Measurements from ENCODE around the gene CCDC81.

The CCDC81 gene

GRCh38 chr11:86447763-86448480 lies 73.2 kb downstream of the CCDC81 start:
- in situ Hi-C loops (cut with MboI; ENCODE audit: low sequenced_read_pairs, unreplicated experiment): no loop called here
- no peak for DNase-seq (ENCODE audit: low spot score)
- TF ChIP-seq, protein P1, sequence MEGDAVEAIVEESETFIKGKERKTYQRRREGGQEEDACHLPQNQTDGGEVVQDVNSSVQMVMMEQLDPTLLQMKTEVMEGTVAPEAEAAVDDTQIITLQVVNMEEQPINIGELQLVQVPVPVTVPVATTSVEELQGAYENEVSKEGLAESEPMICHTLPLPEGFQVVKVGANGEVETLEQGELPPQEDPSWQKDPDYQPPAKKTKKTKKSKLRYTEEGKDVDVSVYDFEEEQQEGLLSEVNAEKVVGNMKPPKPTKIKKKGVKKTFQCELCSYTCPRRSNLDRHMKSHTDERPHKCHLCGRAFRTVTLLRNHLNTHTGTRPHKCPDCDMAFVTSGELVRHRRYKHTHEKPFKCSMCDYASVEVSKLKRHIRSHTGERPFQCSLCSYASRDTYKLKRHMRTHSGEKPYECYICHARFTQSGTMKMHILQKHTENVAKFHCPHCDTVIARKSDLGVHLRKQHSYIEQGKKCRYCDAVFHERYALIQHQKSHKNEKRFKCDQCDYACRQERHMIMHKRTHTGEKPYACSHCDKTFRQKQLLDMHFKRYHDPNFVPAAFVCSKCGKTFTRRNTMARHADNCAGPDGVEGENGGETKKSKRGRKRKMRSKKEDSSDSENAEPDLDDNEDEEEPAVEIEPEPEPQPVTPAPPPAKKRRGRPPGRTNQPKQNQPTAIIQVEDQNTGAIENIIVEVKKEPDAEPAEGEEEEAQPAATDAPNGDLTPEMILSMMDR (IDR thresholded peaks at IDR 0.05; ENCODE audit: borderline replicate concordance, control extremely low read depth, extremely low read depth, insufficient read depth, missing control alignments): no peak

GRCh38 chr11:86449993-86450629 lies 75.4 kb downstream of the CCDC81 start:
- TF ChIP-seq, protein P1 (IDR thresholded peaks at IDR 0.05; ENCODE audit: borderline replicate concordance, control extremely low read depth, extremely low read depth, insufficient read depth, missing control alignments): no peak
- in situ Hi-C loops (cut with MboI; ENCODE audit: low sequenced_read_pairs, unreplicated experiment): no loop called here
- no peak for DNase-seq (ENCODE audit: low spot score)

DNA sequence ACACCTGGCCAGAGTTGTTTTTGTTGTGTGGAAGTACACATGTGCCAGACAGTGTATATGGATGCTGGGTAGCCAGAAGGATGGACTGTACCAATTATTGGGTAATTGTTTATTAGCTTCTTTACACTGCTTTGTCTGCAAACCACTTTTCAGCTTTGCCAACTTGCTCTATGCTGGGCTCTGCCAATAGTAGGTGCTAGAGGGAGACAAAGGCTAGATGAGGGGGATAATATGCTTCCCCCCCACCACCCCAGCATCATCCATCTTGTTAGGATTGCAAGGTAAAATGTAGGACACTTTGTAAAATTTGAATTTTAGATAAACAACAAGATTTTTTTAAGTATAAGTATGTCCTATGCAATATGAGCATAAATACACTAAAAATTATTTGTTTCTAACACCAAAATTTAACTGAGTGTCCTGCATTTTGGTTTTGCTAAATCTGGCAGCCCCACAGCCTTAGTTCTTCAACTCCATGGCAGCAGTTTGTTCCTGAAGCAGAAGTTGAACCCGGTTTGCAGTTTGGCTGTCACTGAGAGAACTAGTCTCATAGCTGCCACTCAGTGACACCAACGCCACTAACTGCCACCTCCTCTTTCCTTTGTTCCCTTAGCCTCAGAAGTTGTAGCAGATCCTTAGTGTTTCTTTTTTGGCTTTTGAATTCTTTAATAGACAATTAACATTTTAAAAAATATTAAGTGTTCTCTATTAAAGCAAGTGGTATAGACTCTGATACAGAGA lies 78.8 kb downstream of the CCDC81 start:
- TF ChIP-seq, protein P1 (IDR thresholded peaks at IDR 0.05; ENCODE audit: borderline replicate concordance, control extremely low read depth, extremely low read depth, insufficient read depth, missing control alignments): no peak
- no peak for DNase-seq (ENCODE audit: low spot score)
- in situ Hi-C loops (cut with MboI; ENCODE audit: low sequenced_read_pairs, unreplicated experiment): no loop called here

DNA sequence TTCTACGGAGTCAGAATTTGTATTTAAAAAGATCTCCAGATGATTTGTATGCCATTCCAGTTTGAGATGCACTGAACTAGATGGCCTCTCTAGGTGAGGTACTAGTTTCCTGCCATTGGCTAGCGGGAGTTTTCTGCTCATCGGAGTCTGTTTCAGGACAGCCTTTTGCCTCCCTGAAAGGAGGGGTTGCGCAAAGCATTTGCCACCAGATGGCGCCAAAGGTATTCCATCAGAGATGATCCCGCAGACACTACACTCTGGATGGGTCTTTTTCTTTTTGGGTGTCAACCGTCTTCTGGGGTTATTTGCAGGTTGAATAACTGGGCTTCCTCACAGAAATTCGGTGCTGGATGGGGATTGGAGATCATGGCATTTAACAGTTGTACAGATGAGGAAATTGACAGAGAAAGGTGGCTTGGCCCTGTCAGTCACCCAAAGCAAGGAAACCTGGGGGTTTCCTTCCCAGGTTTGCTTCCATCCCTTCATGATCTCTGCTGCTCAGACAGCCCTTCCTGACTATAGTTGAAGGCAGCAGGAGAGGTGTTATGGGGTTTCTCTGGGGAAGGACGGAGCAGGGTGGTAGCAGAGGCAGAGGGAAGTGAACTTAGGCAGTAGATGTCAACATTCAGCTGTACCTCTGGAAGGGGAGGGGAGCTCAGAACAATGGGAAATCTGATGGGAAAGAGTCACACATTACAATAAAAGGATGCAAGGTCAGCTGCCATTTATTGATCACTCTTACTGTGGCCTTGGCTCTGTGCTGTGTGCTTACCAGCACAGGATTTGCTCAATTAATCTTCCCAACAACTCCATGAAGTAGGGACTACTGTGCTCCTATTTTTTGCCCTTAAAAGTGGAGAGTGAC lies 81.6 kb downstream of the CCDC81 start:
- peak; percentile 70 for DNase-seq (ENCODE audit: low spot score)
- in situ Hi-C loops (cut with MboI; ENCODE audit: low sequenced_read_pairs, unreplicated experiment): loop anchor here (5.0 kb wide), 1 partner anchor 361 kb away; no protein-coding TSS in a partner anchor
- TF ChIP-seq, protein P1 (IDR thresholded peaks at IDR 0.05; ENCODE audit: borderline replicate concordance, control extremely low read depth, extremely low read depth, insufficient read depth, missing control alignments): peak; percentile 82

GRCh38 chr11:86458294-86459001 lies 83.8 kb downstream of the CCDC81 start:
- DNase-seq (ENCODE audit: low spot score): no peak
- TF ChIP-seq, protein P1 (IDR thresholded peaks at IDR 0.05; ENCODE audit: borderline replicate concordance, control extremely low read depth, extremely low read depth, insufficient read depth, missing control alignments): no peak
- in situ Hi-C loops (cut with MboI; ENCODE audit: low sequenced_read_pairs, unreplicated experiment): loop anchor here (5.0 kb wide), 1 partner anchor 359 kb away; no protein-coding TSS in a partner anchor

Data from GM13976 (cell line).